NCI-H1105 (cell line): Measurements from ENCODE around the gene CAMSAP1.

Source experiments
- DNase-seq: peaks from one replicate; lab custom pipeline; 2025; lab: John Stamatoyannopoulos, UW

Gene CAMSAP1

DNA sequence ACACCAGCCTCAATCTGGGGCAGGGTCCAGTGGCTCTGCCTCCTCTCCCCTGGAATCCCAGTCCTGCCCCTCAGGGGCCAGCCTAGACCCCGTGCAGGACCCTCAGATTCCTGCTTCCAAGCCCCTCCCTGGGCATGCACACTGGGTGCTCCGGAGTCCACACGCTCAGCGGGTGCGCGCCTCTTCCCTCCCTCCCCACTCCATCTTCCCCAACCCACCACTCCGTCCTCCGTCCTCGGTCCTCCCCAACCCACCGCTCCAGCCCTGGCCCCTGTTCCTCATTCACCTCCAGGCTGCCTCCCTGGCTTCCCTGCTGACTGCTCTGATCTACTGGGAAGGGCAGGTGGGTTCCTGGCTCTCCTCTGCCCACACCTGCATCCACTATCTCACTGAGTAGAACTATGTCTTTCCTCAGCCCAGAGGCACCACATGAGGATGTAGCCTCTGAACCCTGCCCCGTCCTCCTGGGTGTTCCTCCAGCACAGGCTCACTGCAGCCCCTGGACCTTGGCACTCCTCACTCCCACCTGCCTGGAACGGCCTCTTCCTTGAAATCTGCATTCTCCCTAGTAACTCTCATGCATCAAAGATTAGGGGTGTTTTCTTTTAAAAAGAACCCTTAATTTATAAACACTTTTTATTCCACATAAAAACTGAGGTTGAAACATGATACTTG is 92.8 kb downstream of the CAMSAP1 start:
- DNase-seq = no peak

DNA sequence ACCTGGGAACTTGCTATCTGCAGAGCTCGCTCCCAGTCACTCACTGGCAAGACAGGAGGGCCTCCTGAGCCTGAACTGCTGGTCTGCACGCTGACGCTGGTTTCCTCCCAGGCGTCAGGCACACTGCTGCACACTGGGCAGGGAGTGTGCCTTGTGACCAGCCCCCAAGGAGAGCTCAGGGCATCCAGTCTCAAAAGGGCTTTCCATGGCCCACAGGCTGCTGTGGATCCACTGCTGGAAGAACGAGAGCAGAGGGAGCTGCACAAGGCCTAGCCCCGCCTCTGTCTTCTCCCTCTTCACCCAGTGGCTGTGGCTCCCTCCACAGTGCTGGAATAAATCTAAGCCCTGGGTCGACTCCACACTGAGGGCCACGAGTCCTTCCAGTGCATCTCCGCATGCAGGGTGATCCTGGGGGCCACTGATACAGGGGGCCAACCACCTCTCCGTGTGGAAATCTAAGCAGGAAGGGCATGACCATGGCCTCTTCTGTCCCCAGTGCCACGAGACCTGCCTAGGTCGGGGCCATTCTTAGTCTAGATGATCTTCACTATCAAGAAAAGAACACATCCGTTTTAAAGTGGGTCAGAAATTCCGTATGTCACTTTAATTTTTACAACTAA is 93.6 kb downstream of the CAMSAP1 start:
- no peak for DNase-seq

DNA sequence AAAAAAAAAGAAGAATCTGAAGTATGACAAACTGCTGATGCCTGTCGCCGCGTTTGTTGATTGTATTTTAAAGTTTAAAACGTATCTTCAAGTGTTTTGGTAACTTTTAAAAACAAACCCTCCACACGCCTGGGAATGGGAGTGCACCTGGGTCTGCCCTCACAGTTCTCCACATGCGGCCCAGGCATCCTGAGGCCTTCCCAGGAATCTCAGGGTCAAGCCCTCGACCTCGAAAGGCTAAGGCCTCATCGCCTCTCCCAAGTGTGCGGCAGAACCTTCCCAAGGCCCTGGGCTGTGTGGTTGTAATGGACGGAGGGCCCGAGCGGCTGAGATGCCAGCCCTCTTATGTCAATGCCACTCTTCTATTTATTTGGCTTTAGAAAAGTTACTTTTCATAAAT is 94.4 kb downstream of the CAMSAP1 start:
- no peak for DNase-seq

DNA sequence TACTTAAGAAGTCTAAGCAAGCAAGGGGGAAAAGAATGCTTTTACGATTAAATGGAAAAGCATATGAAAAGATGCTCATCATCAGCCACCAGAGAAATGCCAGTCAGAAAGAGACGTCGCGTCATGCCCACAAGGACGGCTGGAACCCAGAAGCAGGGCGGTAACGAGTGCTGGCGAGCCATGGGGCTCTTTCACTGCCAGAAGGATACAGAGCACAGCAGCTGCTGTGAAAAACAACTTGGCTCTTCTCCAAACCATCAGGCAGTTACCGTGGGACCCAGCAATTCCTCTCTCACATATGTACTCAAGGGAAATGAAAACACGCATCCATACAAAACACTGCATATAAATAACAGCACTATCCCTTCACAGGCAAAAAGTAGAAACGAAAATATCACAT is 95.5 kb downstream of the CAMSAP1 start:
- DNase-seq = peak; percentile 83

DNA sequence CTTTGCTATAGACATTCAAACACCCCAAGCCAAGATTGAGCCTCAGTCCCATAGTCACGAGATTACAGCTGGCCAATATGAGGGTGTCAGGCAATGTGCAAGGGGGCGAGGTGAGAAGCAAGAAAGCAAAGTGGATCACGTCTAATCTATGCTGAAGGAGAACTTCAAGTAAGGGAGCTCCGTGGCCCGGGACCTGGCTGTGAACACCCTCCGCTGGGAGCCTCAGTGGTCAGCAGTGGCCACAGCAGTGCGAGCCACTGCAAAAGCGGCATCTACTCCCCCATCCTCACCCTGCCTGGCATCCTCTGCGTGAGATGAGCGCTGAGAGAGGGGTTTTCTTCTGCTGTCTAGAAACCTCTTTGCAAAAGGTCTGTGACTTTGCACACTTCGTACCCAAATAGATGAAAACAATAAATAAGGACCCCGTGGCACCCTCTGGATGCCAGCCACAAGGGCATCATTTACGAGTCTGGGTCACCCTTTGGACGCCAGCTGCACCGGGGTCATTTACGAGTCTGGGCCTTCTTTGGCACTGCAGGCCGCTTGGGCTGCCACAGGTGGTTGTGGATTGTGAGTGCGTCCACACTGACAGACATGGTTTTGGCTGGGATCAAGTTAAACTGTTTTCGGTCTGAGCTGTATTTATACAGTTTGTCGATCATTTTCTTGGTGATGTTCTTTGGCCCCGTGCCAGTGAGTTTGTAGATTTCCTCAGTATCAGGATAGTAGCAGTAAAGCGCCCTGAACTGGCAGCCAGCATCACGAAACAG is 96.4 kb downstream of the CAMSAP1 start:
- no peak for DNase-seq

DNA sequence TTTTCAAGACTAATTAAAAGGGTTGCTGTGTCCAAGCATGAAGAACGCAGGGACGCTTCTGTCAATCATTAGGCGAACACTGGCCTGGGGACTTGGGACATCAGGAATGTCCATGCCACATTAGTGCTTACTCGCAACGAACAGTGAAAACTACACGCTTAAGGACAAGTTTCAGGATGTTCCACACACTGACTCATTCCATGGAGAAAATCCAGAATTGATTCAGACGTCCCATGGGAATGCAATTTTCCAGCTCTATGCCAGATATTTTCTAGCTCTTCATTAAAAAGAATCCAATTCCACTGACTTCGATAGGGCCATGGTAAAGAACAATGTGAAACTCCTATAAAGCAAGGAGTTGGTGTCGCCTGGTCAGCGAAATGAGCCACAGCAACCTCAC is 98.2 kb downstream of the CAMSAP1 start:
- no peak for DNase-seq

DNA sequence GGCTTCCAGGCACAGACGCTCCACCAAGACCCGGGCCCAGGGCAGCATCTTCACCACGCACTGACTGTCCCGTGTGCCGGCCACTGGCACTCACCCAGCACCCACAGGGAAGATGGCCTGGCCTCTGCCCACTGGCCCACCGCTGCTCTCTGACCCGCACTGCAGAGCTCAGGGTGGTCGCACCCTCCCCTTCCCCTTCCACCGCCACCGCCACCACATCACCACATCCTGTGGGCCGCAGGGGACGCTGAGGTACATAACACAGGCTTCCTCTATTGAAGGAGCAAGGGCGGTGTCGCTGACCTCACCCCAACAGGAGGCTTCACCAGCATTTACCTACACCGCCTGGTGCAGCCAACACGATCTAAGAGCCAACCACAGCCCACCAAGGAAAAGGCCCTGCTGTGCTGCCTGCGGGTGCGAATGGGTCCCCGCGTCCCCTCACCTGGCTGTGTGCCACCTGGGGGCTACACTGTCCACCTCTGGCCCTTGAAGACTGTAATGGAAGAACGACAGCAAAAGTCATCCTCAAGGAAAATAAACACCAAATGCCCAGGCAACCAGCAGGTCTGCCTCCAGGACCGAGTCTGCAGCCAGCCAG is 101.8 kb downstream of the CAMSAP1 start:
- DNase-seq = no peak

DNA sequence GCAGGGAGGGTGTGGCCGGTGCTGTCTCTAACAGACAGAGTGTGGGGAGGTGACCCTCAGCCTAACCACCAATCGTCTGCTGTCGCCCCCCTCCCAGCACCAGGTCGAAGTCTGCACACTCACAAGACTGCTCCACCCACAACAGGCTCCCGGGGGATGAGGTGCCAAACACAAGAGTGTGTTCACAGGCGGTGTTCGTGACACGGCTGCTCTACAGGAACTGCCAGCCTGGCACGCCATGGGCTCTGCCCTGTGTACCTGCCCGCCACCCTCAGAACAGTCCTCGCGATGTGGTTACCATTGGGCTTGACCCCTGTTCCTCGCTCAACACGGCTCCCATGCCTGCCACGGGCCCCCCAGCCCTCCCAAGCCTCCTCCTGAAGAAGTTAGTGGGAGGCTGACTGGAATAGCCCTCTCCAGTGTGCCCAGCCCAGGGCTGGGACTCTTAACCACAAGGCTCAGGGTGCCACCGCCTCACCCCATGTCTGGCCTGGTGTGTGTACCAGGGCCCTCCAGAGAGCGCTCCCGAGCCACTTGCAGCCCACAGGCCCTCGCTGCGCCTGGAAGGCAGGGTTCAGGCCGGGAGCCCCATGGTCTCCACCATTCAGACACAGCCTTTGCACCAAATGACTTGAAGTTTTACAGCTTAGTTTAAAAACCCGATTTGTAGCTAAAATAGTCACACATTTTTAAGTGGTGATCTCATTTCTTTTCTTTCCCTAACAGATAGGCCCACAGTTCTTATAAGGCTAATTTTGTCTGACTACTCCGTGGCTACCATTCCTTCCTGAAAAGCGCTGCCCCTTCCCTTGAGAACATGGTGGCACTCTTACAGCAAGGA is 102.5 kb downstream of the CAMSAP1 start:
- DNase-seq = no peak

DNA sequence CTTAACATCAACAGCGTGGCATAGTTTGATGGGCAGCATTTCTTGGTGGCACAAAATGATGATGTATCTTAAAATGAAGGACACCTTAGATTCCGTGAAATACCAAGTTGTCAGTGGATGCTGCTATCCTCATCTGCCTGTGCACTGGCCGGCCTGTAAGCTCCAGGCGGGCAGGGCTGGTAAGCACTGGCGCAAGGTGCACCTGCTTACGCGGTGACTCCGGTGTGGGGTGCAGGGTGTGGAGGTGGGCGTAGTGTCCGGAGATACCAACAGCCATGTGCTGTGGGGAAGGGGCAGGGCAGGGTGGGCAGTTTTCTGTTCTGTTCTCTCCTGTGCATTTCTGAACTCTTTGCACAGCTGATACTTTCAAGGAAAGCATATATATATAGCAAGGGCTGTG is 103.9 kb downstream of the CAMSAP1 start:
- no peak for DNase-seq

DNA sequence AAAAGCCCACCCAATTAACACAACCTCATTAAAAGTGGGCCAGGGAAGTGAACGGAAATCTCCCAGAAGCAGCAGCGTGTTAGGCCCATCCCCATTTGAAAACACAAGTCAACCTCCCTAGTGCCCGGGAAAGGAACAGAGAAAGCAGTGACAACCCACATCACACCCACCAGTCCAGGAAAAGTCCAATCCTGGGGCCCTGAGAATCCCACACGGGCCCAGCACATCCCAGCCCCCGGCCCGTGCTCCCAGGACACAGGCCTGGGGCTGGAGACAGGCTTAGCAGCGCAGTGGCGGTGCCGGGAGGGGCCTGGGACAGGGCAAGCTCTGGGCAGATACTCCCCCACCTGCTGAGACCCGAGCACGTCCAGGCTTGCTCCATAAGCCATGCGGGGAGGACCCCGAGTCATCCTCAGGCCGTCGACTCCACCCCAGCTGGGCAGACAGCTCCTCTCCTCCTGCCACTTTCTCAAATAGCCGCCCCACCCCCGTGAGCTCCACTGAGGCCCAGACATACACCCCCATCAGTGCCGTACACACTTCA is 104.4 kb downstream of the CAMSAP1 start:
- no peak for DNase-seq

DNA sequence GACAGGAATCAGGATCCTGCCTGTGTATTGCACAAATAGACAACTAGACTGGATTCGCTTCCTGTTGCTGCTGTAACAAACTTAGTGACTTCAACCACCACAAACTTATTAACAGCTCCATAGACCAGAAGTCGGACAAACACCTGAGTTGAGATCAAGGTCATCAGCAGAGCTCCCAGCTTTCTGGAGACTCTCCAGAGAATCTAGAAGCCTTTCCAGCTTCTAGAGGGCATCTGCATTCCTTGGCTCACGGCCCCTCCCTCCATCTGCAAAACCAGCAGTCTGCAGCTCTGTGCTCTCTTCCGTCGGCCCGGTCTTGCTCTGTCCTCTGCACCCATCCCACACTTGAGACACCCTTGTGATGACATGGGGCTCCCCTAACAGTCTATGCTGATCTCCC is 106.3 kb downstream of the CAMSAP1 start:
- DNase-seq = no peak

DNA sequence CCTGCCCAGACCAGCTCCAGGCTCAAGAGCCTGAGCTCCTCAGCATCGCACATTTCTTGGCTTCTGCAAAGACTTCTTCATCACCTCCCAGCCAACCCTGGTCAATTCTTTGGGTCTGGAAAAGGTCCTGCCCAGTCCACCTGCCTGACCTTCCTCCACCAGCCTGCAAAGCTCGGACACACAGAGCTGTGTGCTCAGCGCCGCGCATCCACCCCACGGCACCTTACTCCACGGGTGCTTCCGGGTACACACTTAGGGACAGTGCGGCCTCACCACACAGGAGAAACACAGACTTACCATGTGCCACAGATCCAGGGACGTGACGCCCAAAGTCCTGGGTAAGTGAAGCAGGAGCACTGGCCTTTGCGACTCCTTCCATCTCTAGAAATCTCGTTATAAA is 108.1 kb downstream of the CAMSAP1 start:
- DNase-seq = no peak

DNA sequence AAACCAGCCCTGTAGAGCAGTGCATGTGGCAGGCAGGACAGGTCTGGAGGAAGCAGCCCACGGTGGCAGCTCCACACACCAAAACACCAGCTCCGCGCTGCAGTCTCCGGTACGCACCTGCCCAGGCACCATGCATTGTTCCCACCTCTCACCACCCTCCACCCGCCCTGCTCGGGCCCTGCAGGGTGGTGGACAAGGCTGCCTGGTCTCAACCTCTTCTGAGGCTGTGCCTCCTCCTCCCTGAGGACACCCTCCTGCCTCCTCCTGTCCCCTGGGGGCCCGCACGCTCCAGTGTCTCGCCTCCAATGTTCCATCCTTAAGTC is 109.1 kb downstream of the CAMSAP1 start:
- no peak for DNase-seq

DNA sequence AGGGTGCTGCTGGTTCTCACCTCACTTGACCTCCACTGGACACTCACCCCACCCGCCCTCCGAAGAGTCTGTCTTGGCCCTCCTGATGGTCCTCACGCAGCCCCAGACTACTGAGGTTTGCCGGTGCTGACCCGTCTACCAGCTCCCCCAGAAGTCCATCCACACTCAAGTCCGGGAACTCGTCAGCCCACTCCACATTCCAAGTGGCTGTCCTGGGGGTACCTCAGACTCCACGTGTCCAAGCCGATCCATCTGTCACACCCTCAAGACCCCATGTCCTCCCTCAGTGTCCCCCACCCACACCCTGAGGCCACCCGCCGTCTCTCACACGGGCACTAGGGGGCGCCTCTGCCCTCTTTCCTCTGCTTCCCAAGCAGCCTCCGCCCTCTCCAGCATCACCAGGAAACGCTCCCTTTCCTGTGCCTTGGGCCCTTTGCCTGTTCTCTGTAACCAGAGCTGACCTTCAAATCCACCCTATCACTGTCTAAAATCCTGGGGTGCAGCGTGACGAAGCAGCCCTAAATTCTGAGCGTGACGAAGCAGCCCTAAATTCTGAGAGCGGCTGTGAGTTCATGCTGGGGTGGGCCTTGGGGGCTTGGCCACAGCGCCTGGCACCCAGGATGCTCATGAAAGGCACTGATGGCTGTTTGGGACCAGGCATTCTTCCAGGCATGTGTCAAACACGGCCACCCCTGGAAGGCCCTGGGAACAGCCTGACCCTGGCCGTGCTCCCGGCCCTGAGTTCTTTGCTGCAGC is 109.7 kb downstream of the CAMSAP1 start:
- DNase-seq = no peak

DNA sequence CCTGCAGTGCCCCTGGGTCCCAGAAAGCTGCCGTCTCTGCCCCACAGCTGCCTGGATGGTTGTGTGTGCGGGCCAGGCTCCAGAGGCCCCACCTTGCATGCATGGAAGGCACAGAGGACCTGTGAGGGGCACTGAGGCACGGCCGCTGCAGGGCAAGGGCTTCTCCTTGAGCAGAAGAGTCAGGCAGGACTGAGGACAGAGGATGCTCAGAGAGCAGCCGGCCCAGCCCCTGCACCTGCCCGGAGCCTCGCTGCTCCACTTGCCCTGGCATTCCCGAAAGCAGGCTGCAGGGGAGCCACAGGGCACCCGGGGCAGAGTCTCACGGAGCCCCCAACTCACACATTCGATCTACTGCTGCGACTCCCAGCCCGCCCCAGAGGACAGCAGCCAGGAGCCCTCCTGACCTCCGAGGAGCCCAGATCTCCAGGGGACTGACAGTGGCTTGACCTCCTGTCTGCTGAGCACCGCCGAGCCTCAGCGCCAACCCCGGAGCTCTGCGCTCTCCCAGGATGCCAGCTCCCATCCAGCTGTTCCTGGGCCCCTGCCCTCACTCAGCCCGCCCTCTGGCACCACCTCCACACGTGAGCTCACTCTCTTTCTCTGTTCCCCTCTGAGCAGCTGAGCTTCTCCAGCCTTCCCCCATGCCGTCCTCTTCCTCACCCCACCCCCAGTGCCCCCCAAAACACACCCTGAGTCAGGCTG is 110.4 kb downstream of the CAMSAP1 start:
- DNase-seq = no peak

DNA sequence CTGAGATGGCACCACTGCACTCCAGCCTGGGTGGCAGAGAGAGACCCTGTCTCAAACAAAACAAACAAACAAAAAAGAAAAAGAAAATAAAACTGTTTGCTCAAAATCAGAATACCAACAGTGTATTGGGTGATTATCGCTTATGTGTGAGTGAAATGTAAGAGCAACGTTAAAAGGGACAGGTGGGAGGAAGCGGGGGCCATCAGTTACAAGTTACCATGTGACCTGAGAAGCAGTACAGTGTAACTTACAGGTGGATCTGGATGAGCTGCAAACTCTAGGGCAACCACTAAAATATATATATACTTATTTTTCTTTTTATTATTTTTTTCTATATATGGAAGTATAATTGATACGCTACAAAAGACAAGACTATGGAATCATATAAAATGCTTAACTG is 112.0 kb downstream of the CAMSAP1 start:
- no peak for DNase-seq

DNA sequence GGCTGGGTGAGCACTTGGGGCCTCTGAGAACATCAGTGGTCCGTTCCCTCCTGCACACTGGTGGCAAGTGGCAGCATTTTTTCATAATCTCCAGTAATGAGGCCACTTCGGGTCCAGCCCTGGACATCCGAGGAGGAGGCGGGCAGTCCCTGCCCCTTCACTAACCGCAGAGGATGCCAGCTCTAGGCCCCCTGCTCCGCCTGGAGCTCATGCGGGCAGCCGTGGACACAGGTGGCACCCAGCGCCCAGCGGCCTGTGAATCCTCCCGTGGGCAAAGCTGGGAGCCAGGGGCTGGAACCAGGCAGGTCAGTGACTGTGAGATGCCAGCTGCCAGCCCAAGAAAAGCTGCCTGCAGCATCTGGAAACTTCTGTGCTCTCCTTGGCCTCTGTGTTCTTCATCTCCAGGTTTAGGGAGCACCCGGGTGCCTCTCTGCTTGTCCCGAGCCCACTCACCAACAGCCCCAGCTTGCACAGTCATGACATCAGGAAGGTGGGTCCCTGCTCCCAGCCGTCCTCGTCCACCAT is 112.9 kb downstream of the CAMSAP1 start:
- no peak for DNase-seq

DNA sequence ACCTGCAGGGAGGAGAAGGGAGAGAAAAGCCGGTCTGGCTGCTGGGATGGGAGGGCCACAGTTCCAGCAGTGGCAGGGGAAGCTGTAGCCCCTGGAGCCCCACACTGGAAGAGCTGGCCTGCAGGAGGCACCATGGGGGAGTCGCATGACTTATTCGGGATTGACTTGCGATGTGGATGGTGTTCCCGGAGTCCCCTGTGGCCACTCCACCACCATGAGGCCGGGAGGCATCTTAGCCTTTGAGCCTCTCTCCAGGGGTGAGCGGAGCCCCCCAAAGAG is 113.3 kb downstream of the CAMSAP1 start:
- DNase-seq = no peak

DNA sequence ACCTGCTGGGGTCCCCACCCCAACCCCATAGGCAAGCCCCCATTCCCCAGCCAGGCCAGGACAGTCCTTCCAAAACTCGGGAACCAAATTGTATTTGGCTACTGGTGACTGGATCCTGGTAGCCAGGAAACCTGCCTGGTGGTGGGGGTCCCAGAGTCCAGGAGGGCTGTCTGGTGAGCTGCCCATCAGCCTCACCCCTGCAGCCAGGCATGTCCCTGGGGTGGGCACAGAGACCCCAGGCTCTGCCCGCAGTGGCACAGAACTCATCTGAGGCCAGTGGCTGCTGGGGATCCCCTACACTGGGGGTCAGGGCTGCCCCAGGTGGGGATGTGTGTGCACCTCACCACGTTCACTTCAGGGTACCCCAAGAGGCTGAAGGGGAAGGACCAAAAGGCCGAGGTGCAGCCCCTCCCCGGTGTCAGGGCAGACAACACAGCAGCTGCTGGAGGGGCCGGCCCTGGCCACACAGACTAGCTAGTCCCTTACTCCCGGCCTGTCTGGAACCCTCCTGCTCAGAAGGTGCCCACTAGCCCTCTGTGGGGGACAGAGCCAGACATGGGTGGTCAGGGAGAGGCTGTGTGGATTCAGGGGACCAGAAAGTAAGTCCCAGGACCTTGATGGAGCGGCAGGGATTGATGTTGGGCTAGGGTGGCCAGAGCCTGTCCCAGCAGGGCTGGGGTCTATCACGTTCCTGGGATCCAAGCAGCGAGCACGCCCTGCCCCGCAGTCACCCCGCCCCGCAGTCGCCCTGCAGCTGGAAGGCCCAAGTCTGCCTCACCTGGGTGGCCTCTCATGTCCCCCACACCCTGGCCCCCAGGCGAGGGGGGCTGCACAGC is 113.9 kb downstream of the CAMSAP1 start:
- no peak for DNase-seq
